DND-41 (cell line): ENCODE measurements around the gene SLC39A11.

ENCODE experiments used
- EZH2 ChIP-seq: IDR thresholded peaks from 3 replicates; pipeline ENCODE4 v1.6.1; 2012; ENCODE audit warnings: borderline replicate concordance, low read depth, mild to moderate bottlenecking, moderate library complexity, low read length, inconsistent platforms; ENCODE audit not compliant: severe bottlenecking
- TF ChIP-seq, protein P1 (sequence below): IDR thresholded peaks from 2 replicates; pipeline ENCODE4 v1.5.1; 2012; ENCODE audit warnings: borderline replicate concordance, low read length, moderate library complexity, mild to moderate bottlenecking; ENCODE audit not compliant: poor library complexity, severe bottlenecking; ENCODE audit errors: extremely low read depth

- TF ChIP-seq, protein P1, sequence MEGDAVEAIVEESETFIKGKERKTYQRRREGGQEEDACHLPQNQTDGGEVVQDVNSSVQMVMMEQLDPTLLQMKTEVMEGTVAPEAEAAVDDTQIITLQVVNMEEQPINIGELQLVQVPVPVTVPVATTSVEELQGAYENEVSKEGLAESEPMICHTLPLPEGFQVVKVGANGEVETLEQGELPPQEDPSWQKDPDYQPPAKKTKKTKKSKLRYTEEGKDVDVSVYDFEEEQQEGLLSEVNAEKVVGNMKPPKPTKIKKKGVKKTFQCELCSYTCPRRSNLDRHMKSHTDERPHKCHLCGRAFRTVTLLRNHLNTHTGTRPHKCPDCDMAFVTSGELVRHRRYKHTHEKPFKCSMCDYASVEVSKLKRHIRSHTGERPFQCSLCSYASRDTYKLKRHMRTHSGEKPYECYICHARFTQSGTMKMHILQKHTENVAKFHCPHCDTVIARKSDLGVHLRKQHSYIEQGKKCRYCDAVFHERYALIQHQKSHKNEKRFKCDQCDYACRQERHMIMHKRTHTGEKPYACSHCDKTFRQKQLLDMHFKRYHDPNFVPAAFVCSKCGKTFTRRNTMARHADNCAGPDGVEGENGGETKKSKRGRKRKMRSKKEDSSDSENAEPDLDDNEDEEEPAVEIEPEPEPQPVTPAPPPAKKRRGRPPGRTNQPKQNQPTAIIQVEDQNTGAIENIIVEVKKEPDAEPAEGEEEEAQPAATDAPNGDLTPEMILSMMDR, result no peak
- no peak for TF ChIP-seq EZH2
Measured at GRCh38 chr17:72967277-72967970, 125.1 kb downstream of the SLC39A11 start.
